SK-N-SH (cell line): Measurements from ENCODE around the gene NOP9.

Experiments used
- RFX5 ChIP-seq: IDR thresholded peaks from 2 replicates; pipeline ENCODE4 v1.6.1; 2012; ENCODE audit warnings: mild to moderate bottlenecking, improper control_type of control experiment, low read length
- YY1 ChIP-seq: IDR thresholded peaks from 2 replicates; pipeline ENCODE4 v1.4.0; 2012; ENCODE audit warnings: low read depth, mild to moderate bottlenecking
- TF ChIP-seq, protein P1 (sequence below): fragments of 200-600 bp; sonication (generic); IDR thresholded peaks from 2 replicates; pipeline ENCODE4 v1.6.1; 2017; ENCODE audit warnings: antibody characterized with exemption, mild to moderate bottlenecking, moderate library complexity

DNA sequence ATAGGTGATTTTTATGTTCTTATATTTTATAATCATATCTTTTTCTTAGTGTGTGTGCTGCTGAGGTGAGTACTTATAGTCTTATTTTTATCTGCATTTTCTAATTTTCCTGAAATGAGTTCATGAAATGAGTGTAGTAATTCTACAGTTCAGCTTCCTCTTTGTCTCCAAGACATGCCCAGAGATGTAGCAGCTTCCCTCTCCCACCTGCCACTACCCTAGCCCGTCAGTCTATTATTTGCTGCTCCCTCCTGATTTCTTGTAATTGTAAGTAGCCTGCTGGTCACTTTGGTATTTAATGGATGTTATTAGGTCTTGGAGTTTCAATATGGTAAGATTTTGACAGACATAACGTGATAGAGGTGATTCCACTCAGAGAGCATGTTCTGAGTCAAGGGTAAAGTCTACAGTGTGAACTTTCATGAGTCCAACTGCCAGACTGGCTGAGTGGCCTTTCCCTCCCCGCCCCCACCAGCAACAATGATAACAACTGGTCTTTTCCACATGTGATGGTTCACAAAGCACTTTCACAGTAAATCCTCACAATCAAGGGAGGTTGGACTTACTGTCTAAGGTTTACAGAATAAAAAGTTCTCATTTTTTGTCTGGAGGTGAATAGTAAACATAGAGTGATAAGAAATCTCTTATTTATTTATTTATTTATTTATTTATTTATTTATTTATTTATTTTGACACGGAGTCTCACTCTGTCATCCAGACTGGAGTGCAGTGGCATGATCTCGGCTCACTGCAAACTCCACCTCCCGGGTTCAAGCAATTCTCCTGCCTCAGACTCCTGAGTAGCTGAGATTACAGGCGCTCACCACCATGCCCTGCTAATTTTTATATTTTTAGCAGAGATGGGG lies 44.4 kb downstream of the NOP9 start:
- TF ChIP-seq, protein P1, sequence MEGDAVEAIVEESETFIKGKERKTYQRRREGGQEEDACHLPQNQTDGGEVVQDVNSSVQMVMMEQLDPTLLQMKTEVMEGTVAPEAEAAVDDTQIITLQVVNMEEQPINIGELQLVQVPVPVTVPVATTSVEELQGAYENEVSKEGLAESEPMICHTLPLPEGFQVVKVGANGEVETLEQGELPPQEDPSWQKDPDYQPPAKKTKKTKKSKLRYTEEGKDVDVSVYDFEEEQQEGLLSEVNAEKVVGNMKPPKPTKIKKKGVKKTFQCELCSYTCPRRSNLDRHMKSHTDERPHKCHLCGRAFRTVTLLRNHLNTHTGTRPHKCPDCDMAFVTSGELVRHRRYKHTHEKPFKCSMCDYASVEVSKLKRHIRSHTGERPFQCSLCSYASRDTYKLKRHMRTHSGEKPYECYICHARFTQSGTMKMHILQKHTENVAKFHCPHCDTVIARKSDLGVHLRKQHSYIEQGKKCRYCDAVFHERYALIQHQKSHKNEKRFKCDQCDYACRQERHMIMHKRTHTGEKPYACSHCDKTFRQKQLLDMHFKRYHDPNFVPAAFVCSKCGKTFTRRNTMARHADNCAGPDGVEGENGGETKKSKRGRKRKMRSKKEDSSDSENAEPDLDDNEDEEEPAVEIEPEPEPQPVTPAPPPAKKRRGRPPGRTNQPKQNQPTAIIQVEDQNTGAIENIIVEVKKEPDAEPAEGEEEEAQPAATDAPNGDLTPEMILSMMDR, result no peak
- TF ChIP-seq RFX5 (no peak), YY1 (no peak)
